GM18498 (cell line): Measurements from ENCODE around the gene PCDHB13.

Experiments
- ATAC-seq: cut with Tn5 transposase; IDR thresholded peaks from one replicate; pipeline ENCODE4 v1.9.1; 2021; ENCODE audit warnings: mild to moderate bottlenecking, moderate library complexity; ENCODE audit not compliant: unreplicated experiment

Gene PCDHB13

DNA sequence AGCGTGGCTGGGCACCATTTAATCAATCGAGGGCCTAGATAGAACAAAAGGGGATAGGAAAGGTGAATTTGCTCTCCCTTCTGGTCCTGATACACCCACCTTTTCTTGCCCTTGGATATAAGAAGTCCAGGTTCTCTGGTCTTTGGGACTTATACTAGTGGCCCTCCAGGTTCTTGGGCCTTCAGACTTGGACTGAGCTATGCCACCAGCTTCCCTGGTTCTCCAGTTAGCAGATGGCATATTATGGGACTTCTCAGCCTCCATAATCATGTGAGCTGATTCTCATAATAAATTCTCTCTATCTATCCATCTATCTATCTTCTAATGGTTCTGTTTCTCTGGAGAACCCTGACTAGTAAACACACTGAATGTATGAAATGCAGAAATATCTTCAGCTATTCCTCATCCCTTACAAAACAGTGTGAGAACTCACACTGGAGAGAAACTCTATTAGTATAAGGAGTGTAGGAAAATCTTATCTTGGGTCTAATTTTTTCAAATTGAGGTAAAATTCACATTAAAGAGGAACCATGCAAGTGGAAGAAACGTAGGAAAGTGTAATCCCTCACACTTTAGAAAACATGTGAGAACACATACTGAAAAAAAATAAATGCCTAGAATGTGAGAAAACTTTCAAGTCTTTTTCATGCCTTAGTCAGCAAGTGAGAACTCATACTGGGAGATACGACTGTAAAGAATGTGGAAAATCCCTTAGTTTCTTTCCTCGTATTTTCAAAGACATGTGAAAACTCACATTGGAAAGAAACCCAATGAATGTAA is 46.9 kb downstream of the PCDHB13 start:
- ATAC-seq = no peak

DNA sequence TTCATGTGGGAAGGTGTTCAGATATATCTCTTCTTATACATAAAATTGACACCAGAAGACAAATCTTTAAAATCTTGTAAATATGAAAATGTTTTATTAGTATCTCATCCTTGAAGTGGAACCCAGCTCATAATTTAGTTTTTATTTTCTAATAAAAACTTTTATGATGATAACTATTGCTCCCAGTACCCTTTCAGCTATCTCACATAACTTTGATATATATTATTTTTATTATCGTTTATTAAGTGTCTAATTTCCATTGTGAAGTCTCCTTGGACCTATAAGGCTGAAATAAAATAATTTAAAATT is 47.5 kb downstream of the PCDHB13 start:
- no peak for ATAC-seq
